Cardiac fibroblast (primary cell): Measurements from ENCODE around the gene RBKS.
A peak's percentile ranks its signal among the peaks of the same experiment; 100 is the strongest.
"Not testable (repeated sequence)": the region's sequence is repeated elsewhere in the genome, so short reads cannot be mapped to it uniquely, and the experiment has no call there.

Experiments
- DNase-seq, 2 donors: peaks; one replicate each; pipeline versions ENCODE4 v3.0.0 to v3.0.0-alpha.2; 2010; ENCODE audit warnings: low read depth in 2 of 2
- H3K4me3 ChIP-seq, 2 donors: replicated peaks in 1 of 2; 1 replicate in 1 of 2; 2 replicates in 1 of 2; pipeline ENCODE4 v1.5.1; 2011; ENCODE audit warnings: low read depth in 2 of 2, low read length in 2 of 2, mild to moderate bottlenecking in 2 of 2, moderate library complexity in 1 of 2
- TF ChIP-seq, protein P1 (sequence below): IDR thresholded peaks from one replicate; pipeline ENCODE4 v1.5.1; 2011; ENCODE audit warnings: low read depth, mild to moderate bottlenecking, low read length, inconsistent platforms

RBKS gene

DNA sequence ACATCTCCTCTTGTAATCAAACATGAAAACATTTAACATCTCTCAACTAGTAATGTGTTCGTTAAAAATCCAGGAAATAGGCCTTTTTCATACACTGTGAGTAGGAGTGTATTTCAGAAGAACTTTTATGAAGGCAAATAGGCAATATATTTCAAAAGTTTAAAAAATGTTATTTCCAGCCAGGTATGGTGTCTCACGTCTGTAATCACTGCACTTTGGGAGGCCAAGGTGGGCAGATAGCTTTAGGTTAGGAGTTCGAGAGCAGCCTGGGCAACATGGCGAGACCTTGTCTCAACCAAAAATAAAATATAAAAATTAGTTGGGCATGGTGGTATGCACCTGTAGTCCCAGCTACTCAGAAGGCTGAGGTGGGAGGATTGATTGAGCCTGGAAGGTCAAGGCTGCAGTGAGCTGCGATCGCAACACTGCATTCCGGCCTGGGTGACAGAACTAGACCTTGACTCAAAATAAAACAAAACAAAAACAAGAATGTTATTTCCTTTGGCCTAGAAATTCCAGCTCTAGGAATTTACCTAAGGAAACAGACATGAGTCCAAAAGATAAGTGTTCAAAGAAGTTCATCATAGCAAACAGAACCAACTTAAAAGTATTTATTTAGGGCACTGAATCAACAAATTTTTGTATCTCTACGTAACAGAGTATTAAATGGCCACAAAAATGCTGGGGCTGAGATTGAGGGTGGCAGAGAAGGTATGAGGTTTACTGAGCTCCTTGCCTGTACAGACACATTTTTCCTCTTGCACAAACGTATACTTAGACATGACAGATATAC, 14.9 kb downstream of the RBKS start:
- no peak overlapping the region for H3K4me3 ChIP-seq
- TF ChIP-seq, protein P1, sequence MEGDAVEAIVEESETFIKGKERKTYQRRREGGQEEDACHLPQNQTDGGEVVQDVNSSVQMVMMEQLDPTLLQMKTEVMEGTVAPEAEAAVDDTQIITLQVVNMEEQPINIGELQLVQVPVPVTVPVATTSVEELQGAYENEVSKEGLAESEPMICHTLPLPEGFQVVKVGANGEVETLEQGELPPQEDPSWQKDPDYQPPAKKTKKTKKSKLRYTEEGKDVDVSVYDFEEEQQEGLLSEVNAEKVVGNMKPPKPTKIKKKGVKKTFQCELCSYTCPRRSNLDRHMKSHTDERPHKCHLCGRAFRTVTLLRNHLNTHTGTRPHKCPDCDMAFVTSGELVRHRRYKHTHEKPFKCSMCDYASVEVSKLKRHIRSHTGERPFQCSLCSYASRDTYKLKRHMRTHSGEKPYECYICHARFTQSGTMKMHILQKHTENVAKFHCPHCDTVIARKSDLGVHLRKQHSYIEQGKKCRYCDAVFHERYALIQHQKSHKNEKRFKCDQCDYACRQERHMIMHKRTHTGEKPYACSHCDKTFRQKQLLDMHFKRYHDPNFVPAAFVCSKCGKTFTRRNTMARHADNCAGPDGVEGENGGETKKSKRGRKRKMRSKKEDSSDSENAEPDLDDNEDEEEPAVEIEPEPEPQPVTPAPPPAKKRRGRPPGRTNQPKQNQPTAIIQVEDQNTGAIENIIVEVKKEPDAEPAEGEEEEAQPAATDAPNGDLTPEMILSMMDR: no peak
- DNase-seq: no peak

- no peak for DNase-seq
- TF ChIP-seq, protein P1: no peak
These were observed 17.1 kb downstream of the RBKS start for GRCh38 chr2:27873091-27873490.

GRCh38 chr2:27871802-27872201, 18.4 kb downstream of the RBKS start:
- TF ChIP-seq, protein P1: no peak
- DNase-seq: no peak
- no peak overlapping the region for H3K4me3 ChIP-seq

More at GRCh38 chr2:27873091-27873490, 17.1 kb downstream of the RBKS start:
- no peak overlapping the region for H3K4me3 ChIP-seq

DNA sequence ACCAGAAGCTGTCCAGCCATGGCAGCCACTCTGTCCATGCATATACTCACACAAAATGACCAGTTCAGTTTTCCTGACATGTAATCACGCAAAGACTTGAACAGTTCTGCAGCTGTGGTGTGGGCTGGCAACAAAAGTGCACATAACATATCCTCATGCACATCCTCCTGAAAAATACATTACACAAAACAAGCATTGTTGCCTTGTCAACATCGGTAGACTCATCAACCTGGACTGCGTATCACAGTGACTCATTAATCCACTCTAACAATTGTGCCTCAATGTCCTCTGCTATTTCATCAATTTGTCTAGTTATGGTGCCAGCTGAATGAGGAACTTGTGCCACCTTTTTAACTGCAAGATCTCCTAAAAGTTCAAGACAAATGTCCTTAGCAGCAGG, 19.5 kb downstream of the RBKS start:
- DNase-seq: peak in 1 of 2 donors; percentile 77
- no peak overlapping the region for H3K4me3 ChIP-seq
- TF ChIP-seq, protein P1: no peak

GRCh38 chr2:27869763-27870162, 20.4 kb downstream of the RBKS start:
- TF ChIP-seq, protein P1: no peak
- no peak overlapping the region for H3K4me3 ChIP-seq
- no peak for DNase-seq

- no peak overlapping the region for H3K4me3 ChIP-seq
- DNase-seq: no peak
- TF ChIP-seq, protein P1: no peak
These were observed 23.9 kb downstream of the RBKS start for GRCh38 chr2:27866237-27866636.

GRCh38 chr2:27863955-27864354, 26.2 kb downstream of the RBKS start:
- DNase-seq, H3K4me3 ChIP-seq: not testable (repeated sequence)
